K562 (cell line): ENCODE data around the gene DDR1. TPM values are rescaled to one million over a fixed set of nuclear protein-coding genes. Genes with fewer than 3 reads are reported as not detected.
A peak's percentile ranks its signal among the peaks of the same experiment; 100 is the strongest.

Experiments used
- ATF7 ChIP-seq: fragments of 450-650 bp; IDR thresholded peaks from 2 replicates; pipeline ENCODE4 v1.7.1; 2014; ENCODE audit warnings: mild to moderate bottlenecking, moderate library complexity
- CREM ChIP-seq: IDR thresholded peaks from 2 replicates; pipeline ENCODE4 v1.6.1; 2014; ENCODE audit warnings: antibody characterized with exemption, low read depth
- ETV1 ChIP-seq: fragments of 450-650 bp; conservative IDR thresholded peaks from 2 replicates; pipeline ENCODE4 v1.6.1; 2016; ENCODE audit warnings: missing genetic modification characterization, control low read depth, low read depth, missing compliant biosample characterization
- ETV5 ChIP-seq: sonication (generic); formaldehyde crosslinking; IDR thresholded peaks from 2 replicates; pipeline ENCODE4 v1.4.0; 2020; ENCODE audit warnings: low read depth, mild to moderate bottlenecking, missing genetic modification reagents
- GTF2A2 ChIP-seq: IDR thresholded peaks from 2 replicates; pipeline ENCODE4 v1.6.1; 2016; ENCODE audit warnings: mild to moderate bottlenecking, missing genetic modification characterization, missing compliant biosample characterization
- LARP7 ChIP-seq: fragments of 450-650 bp; IDR thresholded peaks from 2 replicates; pipeline ENCODE4 v1.6.1; 2016
- MYNN ChIP-seq, 2 experiments: sonication (generic); formaldehyde crosslinking in 1 of 2; IDR thresholded peaks; 2 replicates each; pipeline versions ENCODE4 v1.5.0 to v1.6.1; 2016 to 2020; ENCODE audit warnings: antibody characterized with exemption in 1 of 2, missing genetic modification reagents in 1 of 2
- PTBP1 ChIP-seq: fragments of 200-400 bp; formaldehyde crosslinking; IDR thresholded peaks from 2 replicates; pipeline ENCODE4 v1.6.1; 2017; ENCODE audit warnings: low read depth, low read length
- SP2 ChIP-seq: IDR thresholded peaks from 2 replicates; pipeline ENCODE4 v1.6.1; 2011; ENCODE audit warnings: mild to moderate bottlenecking, low read depth, low read length, moderate library complexity; ENCODE audit not compliant: poor library complexity, severe bottlenecking; ENCODE audit errors: extremely low read depth
- THAP12 ChIP-seq: fragments of 250-450 bp; sonication (Bioruptor Pico); IDR thresholded peaks from 2 replicates; pipeline ENCODE4 v1.9.0; 2021; ENCODE audit warnings: mild to moderate bottlenecking, inconsistent platforms
- ZBTB43 ChIP-seq: sonication (generic); formaldehyde crosslinking; IDR thresholded peaks from 2 replicates; pipeline ENCODE4 v1.8.0; 2023; ENCODE audit warnings: mild to moderate bottlenecking, missing genetic modification reagents
- ZFP30 ChIP-seq: fragments of 250-450 bp; sonication (Bioruptor Pico); IDR thresholded peaks from 2 replicates; pipeline ENCODE4 v1.8.0; 2022; ENCODE audit warnings: moderate library complexity, mild to moderate bottlenecking, inconsistent platforms, borderline replicate concordance
- ZNF561 ChIP-seq: fragments of 450-650 bp; formaldehyde crosslinking; conservative IDR thresholded peaks from 2 replicates; pipeline ENCODE4 v1.4.0; 2020; ENCODE audit warnings: mild to moderate bottlenecking, moderate library complexity
- ZNF609 ChIP-seq: sonication (generic); formaldehyde crosslinking; IDR thresholded peaks from 2 replicates; pipeline ENCODE4 v1.8.1; 2023; ENCODE audit warnings: missing genetic modification reagents, mild to moderate bottlenecking, borderline replicate concordance
- ZNF707 ChIP-seq: fragments of 250-450 bp; sonication (Bioruptor Pico); conservative IDR thresholded peaks from 2 replicates; pipeline ENCODE4 v1.8.0; 2022; ENCODE audit warnings: inconsistent platforms, mild to moderate bottlenecking, moderate library complexity
- ZSCAN32 ChIP-seq: fragments of 450-650 bp; formaldehyde crosslinking; IDR thresholded peaks from 2 replicates; pipeline ENCODE4 v1.4.0; 2020; ENCODE audit warnings: mild to moderate bottlenecking, moderate library complexity
- polyA plus RNA-seq, 8 experiments: library from polyadenylated mRNA; depleted of rRNA in 4 of 8; stranded (reverse) in 5 of 8; unstranded in 3 of 8; fragments of >200 nt; fragmentation: Nextera tagmentation in 2 of 8; fragmentation: Illumina TruSeq in 1 of 8; extraction: Ambion mirVana in 2 of 8; extraction: Trizol in 1 of 8; gene quantifications; 2 replicates each; pipeline versions ENCODE4 v1.2.1 to v1.2.3, GENCODE V29; 2011 to 2014; ENCODE audit warnings: inconsistent platforms in 1 of 8, missing spikeins in 1 of 8
- total RNA-seq, 7 experiments: library from RNA; depleted of rRNA in 6 of 7; stranded (reverse); fragments of >200 nt in 6 of 7; fragmentation: Illumina TruSeq in 2 of 7; extraction: Trizol in 2 of 7; gene quantifications; 2 replicates each; pipeline versions ENCODE4 v1.2.1 to v1.2.3, GENCODE V29; 2011 to 2021; ENCODE audit warnings: low replicate concordance in 1 of 7
- TF ChIP-seq, protein P1 (sequence below), 2 experiments: fragments of 200-800 bp in 1 of 2; sonication (Bioruptor generic) in 1 of 2; sonication (generic) in 1 of 2; formaldehyde crosslinking in 1 of 2; IDR thresholded peaks in 1 of 2; conservative IDR thresholded peaks in 1 of 2; 2 replicates each; pipeline versions ENCODE4 v1.5.0 to v1.6.1; 2016 to 2020; ENCODE audit warnings: missing compliant biosample characterization in 1 of 2, missing genetic modification characterization in 1 of 2, missing genetic modification reagents in 1 of 2

Gene DDR1
- total and polyA plus RNA-seq, 9 of the 15 experiments (the other 6 are each of a cell fraction or from before 2014, with no cell fraction given), result 1.4 to 44.6 (median 12.2) TPM

DNA sequence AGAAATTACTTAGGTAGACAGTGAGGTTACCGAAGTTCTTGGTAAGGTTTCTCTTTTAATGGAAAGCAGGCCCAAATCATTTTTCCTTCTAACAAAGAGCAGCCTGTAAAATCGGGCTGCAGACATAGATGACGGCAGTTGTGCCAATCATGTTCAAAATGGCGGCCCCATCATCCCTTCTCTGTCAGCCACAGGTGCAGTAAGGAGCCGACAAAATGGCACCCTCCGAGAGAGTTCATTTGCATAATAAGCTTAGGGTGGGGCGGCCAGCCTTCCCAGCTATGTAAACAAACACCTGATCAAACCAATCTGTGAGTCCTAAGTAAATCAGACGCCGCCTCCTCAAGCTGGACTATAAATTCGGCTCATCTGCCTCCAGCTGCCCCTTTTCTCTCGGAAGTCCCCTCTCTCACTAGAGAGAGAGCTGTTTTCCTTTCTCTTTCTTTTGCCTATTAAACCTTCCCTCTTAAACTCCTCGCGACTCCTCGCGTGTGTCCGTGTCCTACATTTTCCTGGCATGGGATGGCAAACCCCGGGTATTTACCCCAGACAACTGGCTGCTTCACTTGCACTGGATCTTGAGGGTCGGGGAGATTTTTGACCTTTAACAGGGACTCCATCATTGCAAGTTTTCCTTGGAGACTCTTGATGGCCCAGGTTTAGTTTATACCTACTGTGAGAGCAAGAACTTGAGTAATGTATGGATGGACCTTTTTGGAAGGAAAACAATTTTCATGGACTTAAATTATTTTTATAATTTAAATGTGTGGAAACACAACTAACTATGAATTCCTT is 8.9 kb upstream of the DDR1 start (continued):
- TF ChIP-seq ZNF707 (no peak), THAP12 (no peak), SP2 (no peak), ZSCAN32 (no peak), LARP7 (no peak), CREM (no peak), PTBP1 (0 out of 2 replicates have a peak, but pooled peaks have one; percentile 63), ETV1 (tag) (peak; percentile 49; the same call in 1 of the 2 replicates), ZNF561 (no peak), MYNN (IDR thresholded peaks at IDR 0.05) (no peak), MYNN (CRISPR knock-in tag; IDR thresholded peaks at IDR 0.05) (no peak), GTF2A2 (tag) (peak; percentile 84), ZBTB43 (CRISPR knock-in tag) (no peak), ATF7 (peak; percentile 67; the same call in 1 of the 2 replicates), ZNF609 (CRISPR knock-in tag) (no peak), ZFP30 (CRISPR knock-in tag) (no peak), ETV5 (CRISPR knock-in tag) (no peak)
- TF ChIP-seq, protein P1, sequence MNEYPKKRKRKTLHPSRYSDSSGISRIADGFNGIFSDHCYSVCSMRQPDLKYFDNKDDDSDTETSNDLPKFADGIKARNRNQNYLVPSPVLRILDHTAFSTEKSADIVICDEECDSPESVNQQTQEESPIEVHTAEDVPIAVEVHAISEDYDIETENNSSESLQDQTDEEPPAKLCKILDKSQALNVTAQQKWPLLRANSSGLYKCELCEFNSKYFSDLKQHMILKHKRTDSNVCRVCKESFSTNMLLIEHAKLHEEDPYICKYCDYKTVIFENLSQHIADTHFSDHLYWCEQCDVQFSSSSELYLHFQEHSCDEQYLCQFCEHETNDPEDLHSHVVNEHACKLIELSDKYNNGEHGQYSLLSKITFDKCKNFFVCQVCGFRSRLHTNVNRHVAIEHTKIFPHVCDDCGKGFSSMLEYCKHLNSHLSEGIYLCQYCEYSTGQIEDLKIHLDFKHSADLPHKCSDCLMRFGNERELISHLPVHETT (CRISPR knock-in tag; conservative IDR thresholded peaks at IDR 0.05 in 1 of 2, IDR thresholded peaks at IDR 0.05 in 1 of 2), result peak in 1 of 2 experiments; percentile 56; a peak in 1 of 4 replicates
